ENCODE data around the gene RASGRF1. TPM values are rescaled to one million over a fixed set of nuclear protein-coding genes. Genes with fewer than 3 reads are reported as not detected.

RASGRF1 gene
- total and polyA plus RNA-seq, 2 experiments from 2014 or later: 0.05 to 0.24 TPM

- no peak for TF ChIP-seq EZH2 (IDR thresholded peaks at IDR 0.05; ENCODE audit: low read depth, unreplicated experiment)
- TF ChIP-seq JUNB (IDR thresholded peaks at IDR 0.05; ENCODE audit: unreplicated experiment): no peak
- TF ChIP-seq STAT1 (IDR thresholded peaks at IDR 0.05; ENCODE audit: unreplicated experiment): no peak
- TF ChIP-seq CTCF (conservative IDR thresholded peaks at IDR 0.05; ENCODE audit: low read depth in 2 of 2): no peak
- no peak for TF ChIP-seq REST (IDR thresholded peaks at IDR 0.05; ENCODE audit: unreplicated experiment)
Measured at GRCh38 chr15:78925076-78925624, 165.4 kb downstream of the RASGRF1 start (continued).

- no peaks in the 10 kb centered on the region for H3K9me2 ChIP-seq (ENCODE audit: insufficient read depth)
- Mint-ChIP-seq H3K27ac (no peak overlapping the region), H3K9me3 (no peaks in the 10 kb centered on the region; the same call in 2 of the 3 replicates), H3K27me3 (ENCODE audit: insufficient read depth, low read depth, poor library complexity) (peaks cover 8% of the 10 kb centered on the region), H3K4me3 (no peak overlapping the region), H3K4me1 (no peaks in the 10 kb centered on the region; the same call in 2 of the 3 replicates), H3K36me3 (ENCODE audit: low read depth) (peaks cover 37% of the 10 kb centered on the region)
- no peaks in the 10 kb centered on the region for H3K79me2 ChIP-seq (replicated peaks; ENCODE audit: insufficient read depth)
- no peak overlapping the region for H3K4me2 ChIP-seq
- no peaks in the 10 kb centered on the region; the same call in 1 of the 2 replicates for H4K20me1 ChIP-seq (replicated peaks; ENCODE audit: insufficient read depth)
- H3K27me3 ChIP-seq (ENCODE audit: insufficient read depth): no peaks in the 10 kb centered on the region
- no peak overlapping the region for H3K4me3 ChIP-seq
- H3K4me1 ChIP-seq (ENCODE audit: insufficient read depth): no peaks in the 10 kb centered on the region
- peaks cover 11% of the 10 kb centered on the region; the same call in 1 of the 2 replicates for H3K36me3 ChIP-seq (ENCODE audit: insufficient read depth)
- H3F3A ChIP-seq (replicated peaks; ENCODE audit: low read depth): no peaks in the 10 kb centered on the region
- ATAC-seq: no peak
- DNase-seq (ENCODE audit: low spot score): no peak
- no peak overlapping the region for H3K27ac ChIP-seq (ENCODE audit: low read depth)
- H2AFZ ChIP-seq: no peak overlapping the region
- TF ChIP-seq ZNF114 (CRISPR knock-in tag; IDR thresholded peaks at IDR 0.05) (no peak), ZNF462 (CRISPR knock-in tag; IDR thresholded peaks at IDR 0.05) (no peak), CTCF (conservative IDR thresholded peaks at IDR 0.05; ENCODE audit: low read depth in 2 of 2) (no peak), ZNF331 (CRISPR knock-in tag; IDR thresholded peaks at IDR 0.05; ENCODE audit: low read depth) (no peak), JUNB (IDR thresholded peaks at IDR 0.05; ENCODE audit: unreplicated experiment) (no peak)
Measured at GRCh38 chr15:78923480-78924360, 166.9 kb downstream of the RASGRF1 start.

All from GM23338 (cell line).